ENCODE measurements around the gene IFT81. TPM values are rescaled to one million over a fixed set of nuclear protein-coding genes. Genes with fewer than 3 reads are reported as not detected.

The IFT81 gene
- total and polyA plus RNA-seq, 2 donors (not counting 1 experiment from before 2014, with no cell fraction given) = 0.43 to 6.8 TPM

- H3K79me2 ChIP-seq (ENCODE audit: control insufficient read depth, insufficient read depth, low read length) = no peaks in the 10 kb centered on the region
- ChIA-PET CTCF (interaction anchor here (0.6 to 1.4 kb wide), 5 partner anchors 17 to 1400 kb away, joined by 3 to 7 read pairs (median 4); no protein-coding TSS in a partner anchor), POLR2A (interaction anchor here (0.7 to 1.3 kb wide), 2 partner anchors 44 to 85 kb away, joined by 3 to 4 read pairs; partner anchors contain the start of gene IFT81)
- no peak for TF ChIP-seq CTCF (IDR thresholded peaks at IDR 0.05)
- no peak for TF ChIP-seq EZH2 (IDR thresholded peaks at IDR 0.05; ENCODE audit: borderline replicate concordance, insufficient read depth, low read depth, low read length, poor library complexity, severe bottlenecking)
- DNase-seq = peak; percentile 88
- peak overlapping the region; percentile 80 for H3K4me2 ChIP-seq (replicated peaks; ENCODE audit: low read depth, low read length, poor library complexity, severe bottlenecking)
- peak overlapping the region; percentile 87 to 90 for H3K27ac ChIP-seq (ENCODE audit: low read length in 2 of 2)
- Mint-ChIP-seq H3K27ac (peak overlapping the region; percentile 98), H3K4me1 (peaks cover 18% of the 10 kb centered on the region), H3K9me3 (ENCODE audit: insufficient read depth) (no peaks in the 10 kb centered on the region), H3K4me3 (peak overlapping the region; percentile 87), H3K27me3 (no peaks in the 10 kb centered on the region)
- 27% methylated on average over 15 of the region's 24 CpGs for WGBS (ENCODE audit: insufficient coverage)
- peaks cover 19 to 23% of the 10 kb centered on the region in 2 donors for H3K4me1 ChIP-seq (ENCODE audit: control insufficient read depth in 2 of 2, insufficient read depth in 2 of 2, low read length in 2 of 2)
- peak overlapping the region; percentile 60 for H3K9ac ChIP-seq (ENCODE audit: low read length)
- H3K27me3 ChIP-seq (replicated peaks in 1 of 4; ENCODE audit: control extremely low read depth in 1 of 4, control insufficient read depth in 3 of 4, insufficient read depth in 4 of 4, low read length in 3 of 4) = no peaks in the 10 kb centered on the region
- no peaks in the 10 kb centered on the region for H3K36me3 ChIP-seq (replicated peaks in 1 of 2; ENCODE audit: control extremely low read depth in 1 of 2, control insufficient read depth in 1 of 2, extremely low read depth in 1 of 2, insufficient read depth in 2 of 2, low read length in 1 of 2)
- peak overlapping the region; percentile 47 to 60 (median 48) for H3K4me3 ChIP-seq (ENCODE audit: control extremely low read depth in 1 of 5, extremely low read depth in 1 of 5, insufficient read depth in 1 of 5, low read depth in 2 of 5, low read length in 4 of 5)
- intact Hi-C loops (cut with micrococcal nuclease) = loop anchor here (1.0 kb wide), 2 partner anchors 31 to 45 kb away; partner anchors contain the start of genes C12orf76 and IFT81
- peak; percentile 95 for ATAC-seq (ENCODE audit: low read depth)
- no peaks in the 10 kb centered on the region for H4K20me1 ChIP-seq (ENCODE audit: control insufficient read depth, insufficient read depth, low read length, poor library complexity, severe bottlenecking)
- H3K9me3 ChIP-seq (ENCODE audit: control extremely low read depth in 1 of 3, control insufficient read depth in 2 of 3, insufficient read depth in 1 of 3, low read length in 2 of 3) = peaks cover 0 to 9% (median 0%) of the 10 kb centered on the region in 3 donors
- H2AFZ ChIP-seq (ENCODE audit: insufficient read depth, low read depth, low read length, poor library complexity, severe bottlenecking) = peak overlapping the region; percentile 96
Measured at GRCh38 chr12:110079477-110080400, 44.4 kb upstream of the IFT81 start.

Measured in B cell (primary cell).